ENCODE measurements around the gene MTUS2. TPM values are rescaled to one million over a fixed set of nuclear protein-coding genes. Genes with fewer than 3 reads are reported as not detected.

Gene MTUS2
- total RNA-seq, 1 experiment from 2014 or later: 0.35 TPM

DNA sequence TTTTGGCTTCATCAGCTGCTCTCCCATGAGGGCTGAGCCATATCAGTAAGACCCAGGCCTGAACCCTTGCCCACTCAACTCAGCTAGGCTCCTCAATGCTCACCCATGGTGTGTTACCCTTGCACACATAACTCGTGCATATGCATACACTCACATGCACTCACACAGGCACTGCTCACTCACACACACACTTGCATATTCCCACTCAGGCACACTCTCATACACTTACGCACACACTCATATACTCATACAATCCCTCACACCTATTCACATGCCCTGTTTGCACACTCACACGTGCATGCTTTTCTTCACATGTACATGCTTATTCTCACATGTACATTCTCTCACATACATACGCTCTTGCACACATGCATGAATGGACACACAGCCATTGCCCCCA lies 681.5 kb downstream of the MTUS2 start:
- no peaks in the 10 kb centered on the region for H3K27me3 ChIP-seq (ENCODE audit: insufficient read depth, low read length)
- no peak overlapping the region for H3K14ac ChIP-seq (ENCODE audit: insufficient read depth, low read length)
- no peak overlapping the region for H2AFZ ChIP-seq (ENCODE audit: low read length)
- H3K9me3 ChIP-seq (ENCODE audit: control insufficient read depth, low read depth, low read length): no peaks in the 10 kb centered on the region
- no peaks in the 10 kb centered on the region for H3K4me1 ChIP-seq (ENCODE audit: insufficient read depth, low read length)
- H4K8ac ChIP-seq (replicated peaks; ENCODE audit: insufficient read length, low read depth, low read length): no peak overlapping the region
- no peak overlapping the region for H2BK20ac ChIP-seq (ENCODE audit: low read depth, low read length, poor library complexity, severe bottlenecking)
- H3T11ph ChIP-seq (ENCODE audit: low read length): no peak overlapping the region
- no peak overlapping the region for H3K27ac ChIP-seq (ENCODE audit: insufficient read length, low read depth, low read length)
- no peaks in the 10 kb centered on the region for H3K9me3 Mint-ChIP-seq
- no peak overlapping the region for H2BK5ac ChIP-seq (ENCODE audit: insufficient read length, low read length)
- no peak overlapping the region for H2AK5ac ChIP-seq (ENCODE audit: insufficient read length, low read length)
- H3K23ac ChIP-seq (ENCODE audit: insufficient read length, low read depth, low read length): no peak overlapping the region
- WGBS (ENCODE audit: extremely low coverage, insufficient read length, low lambda C conversion rate): 100% methylated on average over 2 of the region's 4 CpGs
- H3K4me1 Mint-ChIP-seq: peaks cover 16 to 19% of the 10 kb centered on the region in 2 experiments
- no peak overlapping the region for H3K56ac ChIP-seq (ENCODE audit: insufficient read length, low read depth, low read length)
- H3K4me2 ChIP-seq (ENCODE audit: insufficient read depth, insufficient read length, low read length): no peak overlapping the region
- H3K4me3 Mint-ChIP-seq: no peak overlapping the region
- H2BK120ac ChIP-seq (ENCODE audit: low read depth, low read length, poor library complexity, severe bottlenecking): no peak overlapping the region
- H2BK12ac ChIP-seq (ENCODE audit: insufficient read length, low read depth, low read length): no peak overlapping the region
- no peaks in the 10 kb centered on the region for H3K79me1 ChIP-seq (ENCODE audit: insufficient read depth, low read depth, low read length, poor library complexity, severe bottlenecking)
- no peaks in the 10 kb centered on the region for H3K36me3 Mint-ChIP-seq (ENCODE audit: insufficient read depth in 1 of 3, low read depth in 3 of 3)
- no peak overlapping the region for H3K9ac ChIP-seq (ENCODE audit: extremely low read depth, insufficient read length, low read length)
- no peak overlapping the region for H3K18ac ChIP-seq (ENCODE audit: insufficient read length, low read depth, low read length)
- H2BK15ac ChIP-seq (ENCODE audit: low read depth, low read length): no peak overlapping the region
- no peak overlapping the region for H3K27ac Mint-ChIP-seq
- H4K91ac ChIP-seq (ENCODE audit: insufficient read length, low read depth, low read length): no peak overlapping the region
- no peak overlapping the region for H4K5ac ChIP-seq (ENCODE audit: insufficient read length, low read depth, low read length)
- H3K27me3 Mint-ChIP-seq (ENCODE audit: low read depth): peaks cover 18% of the 10 kb centered on the region
- no peaks in the 10 kb centered on the region for H3K23me2 ChIP-seq (ENCODE audit: insufficient read length, low read depth, low read length, poor library complexity, severe bottlenecking)
- H4K20me1 ChIP-seq (ENCODE audit: control insufficient read depth, insufficient read depth, insufficient read length): no peaks in the 10 kb centered on the region
- TF ChIP-seq, protein P1, sequence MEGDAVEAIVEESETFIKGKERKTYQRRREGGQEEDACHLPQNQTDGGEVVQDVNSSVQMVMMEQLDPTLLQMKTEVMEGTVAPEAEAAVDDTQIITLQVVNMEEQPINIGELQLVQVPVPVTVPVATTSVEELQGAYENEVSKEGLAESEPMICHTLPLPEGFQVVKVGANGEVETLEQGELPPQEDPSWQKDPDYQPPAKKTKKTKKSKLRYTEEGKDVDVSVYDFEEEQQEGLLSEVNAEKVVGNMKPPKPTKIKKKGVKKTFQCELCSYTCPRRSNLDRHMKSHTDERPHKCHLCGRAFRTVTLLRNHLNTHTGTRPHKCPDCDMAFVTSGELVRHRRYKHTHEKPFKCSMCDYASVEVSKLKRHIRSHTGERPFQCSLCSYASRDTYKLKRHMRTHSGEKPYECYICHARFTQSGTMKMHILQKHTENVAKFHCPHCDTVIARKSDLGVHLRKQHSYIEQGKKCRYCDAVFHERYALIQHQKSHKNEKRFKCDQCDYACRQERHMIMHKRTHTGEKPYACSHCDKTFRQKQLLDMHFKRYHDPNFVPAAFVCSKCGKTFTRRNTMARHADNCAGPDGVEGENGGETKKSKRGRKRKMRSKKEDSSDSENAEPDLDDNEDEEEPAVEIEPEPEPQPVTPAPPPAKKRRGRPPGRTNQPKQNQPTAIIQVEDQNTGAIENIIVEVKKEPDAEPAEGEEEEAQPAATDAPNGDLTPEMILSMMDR (conservative IDR thresholded peaks at IDR 0.05): no peak
- no peaks in the 10 kb centered on the region for H3K79me2 ChIP-seq (ENCODE audit: insufficient read depth, low read length)
- DNase-seq: no peak
- H3K4ac ChIP-seq (ENCODE audit: low read depth, low read length): no peak overlapping the region

Measured in H9 (cell line).